NCI-H1048 (cell line): ENCODE results near the gene AKAP13.

Source experiments
- DNase-seq: peaks from one replicate; lab custom pipeline; 2025; lab: John Stamatoyannopoulos, UW

Gene AKAP13

DNA sequence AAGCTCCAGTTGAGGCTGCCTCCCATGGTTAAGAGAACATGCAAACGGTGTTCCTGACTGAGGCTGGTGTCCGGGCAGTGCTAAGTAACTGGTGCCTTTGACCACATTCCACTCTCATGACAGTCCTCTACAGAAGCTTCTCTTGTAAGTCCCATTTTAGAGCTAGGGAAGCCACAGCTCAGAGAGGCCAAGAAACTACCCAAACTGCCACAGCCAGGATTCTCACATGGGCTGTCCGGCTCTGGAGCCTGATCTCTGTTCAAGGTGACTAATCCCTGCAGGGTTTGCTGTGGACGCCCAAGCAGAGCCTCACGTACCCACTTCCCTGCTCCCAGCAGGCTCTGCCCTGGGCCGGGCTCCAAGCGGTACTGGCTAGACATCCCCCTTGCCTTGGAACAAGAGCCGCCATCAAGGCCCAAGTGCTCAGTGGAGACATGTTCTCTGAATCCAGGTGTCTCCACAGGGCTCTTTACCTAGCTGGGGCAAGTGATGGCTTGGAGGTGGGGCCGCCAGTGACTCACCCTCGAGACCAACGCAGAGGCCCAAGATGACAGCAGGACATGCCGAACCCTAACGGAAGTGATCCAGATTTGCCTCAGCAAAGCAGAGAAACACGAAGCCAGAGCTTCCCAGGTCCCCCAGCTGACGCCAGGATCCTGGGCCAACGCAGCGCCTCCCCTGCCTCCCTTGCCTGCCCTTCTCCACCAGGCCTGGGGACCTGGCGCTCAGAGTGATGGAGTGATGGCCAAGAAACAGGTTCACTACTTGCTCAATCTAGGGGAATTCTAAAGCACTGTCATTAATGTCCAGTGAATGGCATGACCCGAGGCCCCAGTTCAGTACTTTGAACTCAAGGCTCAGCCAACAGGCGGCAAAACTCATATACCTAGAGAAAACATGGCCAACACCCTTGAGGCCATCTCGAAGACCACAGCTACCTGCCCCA, 390.0 kb downstream of the AKAP13 start:
- no peak for DNase-seq

DNA sequence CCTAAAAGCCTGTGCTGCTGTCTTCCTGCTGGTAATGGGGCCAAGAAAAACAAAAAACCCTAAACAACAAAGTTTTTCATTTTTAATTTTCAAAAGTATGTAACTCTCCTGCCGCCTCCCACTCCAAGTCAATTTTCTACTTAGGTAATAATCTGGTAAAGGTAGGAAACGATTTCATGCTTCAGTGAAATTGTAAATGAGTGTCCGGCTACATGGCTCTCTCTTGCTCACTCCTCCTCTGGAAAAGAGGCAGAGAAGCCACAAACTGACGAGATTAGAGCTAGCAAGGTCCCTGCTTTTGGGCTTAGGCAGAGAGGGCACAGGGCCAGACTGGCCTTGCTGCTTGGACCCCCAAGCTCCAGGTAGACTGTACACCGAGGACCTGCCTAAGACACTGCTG, 390.9 kb downstream of the AKAP13 start:
- DNase-seq = no peak

- no peak for DNase-seq
Observed at GRCh38 chr15:85771781-85772445, 391.5 kb downstream of the AKAP13 start.

- no peak for DNase-seq
Observed at GRCh38 chr15:85772668-85773067, 392.3 kb downstream of the AKAP13 start.

DNA sequence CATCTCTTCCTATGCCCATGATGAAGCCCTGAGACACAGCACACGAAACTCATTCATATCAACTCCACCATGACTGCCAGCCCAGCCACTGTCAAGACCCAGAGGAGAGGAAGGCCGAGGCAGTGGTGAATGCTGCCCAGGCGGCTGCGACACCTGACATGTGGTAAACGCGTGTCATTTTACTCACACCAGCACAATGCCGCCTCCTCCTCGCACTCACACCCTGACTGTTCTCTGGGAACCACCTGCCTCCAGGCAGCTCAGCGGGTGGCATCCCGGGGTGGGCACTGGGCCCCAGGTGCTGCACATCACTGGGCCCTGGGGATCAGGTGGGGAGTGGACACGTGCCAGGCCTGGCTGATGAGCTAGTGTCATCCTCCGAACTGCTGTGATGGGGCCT, 392.8 kb downstream of the AKAP13 start:
- DNase-seq = no peak

- DNase-seq = no peak
Observed at GRCh38 chr15:85773970-85774369, 393.6 kb downstream of the AKAP13 start.

DNA sequence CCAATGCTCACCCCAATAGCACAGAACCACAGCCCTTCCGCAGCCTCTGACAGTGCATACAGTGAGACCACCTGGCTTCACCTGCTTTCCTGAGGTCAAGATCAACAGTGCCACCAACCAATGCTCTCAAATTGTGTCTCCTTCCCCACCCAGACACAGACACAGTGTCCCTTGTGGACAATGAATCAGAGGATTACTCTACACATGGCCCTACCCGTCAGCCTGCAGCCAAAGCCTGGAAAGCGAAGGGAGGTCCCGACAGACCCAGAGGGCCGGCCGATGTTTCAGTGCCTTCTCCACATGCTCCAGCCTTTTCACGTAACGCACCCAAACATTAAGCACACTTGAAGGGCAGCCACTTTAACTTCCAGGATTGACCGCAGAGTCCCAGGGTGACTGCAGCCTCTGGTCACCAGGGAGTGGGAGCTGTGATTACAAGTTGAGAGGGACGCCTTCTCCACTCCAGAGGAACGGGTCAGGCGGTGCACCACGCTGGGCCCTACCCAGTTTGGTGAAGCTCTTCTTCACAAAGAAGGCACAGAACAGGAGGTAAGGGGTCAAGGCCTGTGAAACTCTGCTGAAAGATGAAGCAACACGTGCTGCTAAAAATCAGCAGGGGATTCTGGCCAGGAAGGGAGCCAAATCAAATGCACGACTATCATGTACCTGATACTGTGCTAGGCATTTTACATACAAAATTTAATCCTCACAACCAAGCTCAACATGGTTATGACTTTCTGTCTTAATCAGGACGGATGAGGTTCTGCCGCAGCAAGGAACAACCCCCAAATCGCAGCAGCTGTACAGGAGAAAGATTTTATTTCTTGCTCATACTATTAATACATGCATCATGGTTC, 397.1 kb downstream of the AKAP13 start:
- DNase-seq = no peak

GRCh38 chr15:85778107-85778776, 397.8 kb downstream of the AKAP13 start:
- DNase-seq = no peak

DNA sequence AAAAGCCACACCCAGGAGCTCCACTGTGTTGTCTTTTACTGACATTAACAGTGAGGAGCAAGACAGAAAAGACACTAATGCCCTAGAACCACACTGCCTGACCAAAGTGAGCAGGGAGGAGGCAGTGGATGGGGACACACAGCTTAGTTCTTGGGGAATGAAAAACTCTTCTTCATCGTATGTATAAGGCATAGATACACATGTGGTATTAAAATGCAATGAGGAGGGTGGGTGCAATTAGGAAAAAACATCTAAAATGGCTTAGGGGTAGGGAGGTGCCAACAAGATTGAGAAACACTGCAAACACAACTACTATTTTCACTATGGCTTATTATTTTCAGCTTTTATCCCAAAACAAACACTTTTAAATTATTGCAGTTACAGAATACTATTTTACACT, 398.8 kb downstream of the AKAP13 start:
- no peak for DNase-seq

DNA sequence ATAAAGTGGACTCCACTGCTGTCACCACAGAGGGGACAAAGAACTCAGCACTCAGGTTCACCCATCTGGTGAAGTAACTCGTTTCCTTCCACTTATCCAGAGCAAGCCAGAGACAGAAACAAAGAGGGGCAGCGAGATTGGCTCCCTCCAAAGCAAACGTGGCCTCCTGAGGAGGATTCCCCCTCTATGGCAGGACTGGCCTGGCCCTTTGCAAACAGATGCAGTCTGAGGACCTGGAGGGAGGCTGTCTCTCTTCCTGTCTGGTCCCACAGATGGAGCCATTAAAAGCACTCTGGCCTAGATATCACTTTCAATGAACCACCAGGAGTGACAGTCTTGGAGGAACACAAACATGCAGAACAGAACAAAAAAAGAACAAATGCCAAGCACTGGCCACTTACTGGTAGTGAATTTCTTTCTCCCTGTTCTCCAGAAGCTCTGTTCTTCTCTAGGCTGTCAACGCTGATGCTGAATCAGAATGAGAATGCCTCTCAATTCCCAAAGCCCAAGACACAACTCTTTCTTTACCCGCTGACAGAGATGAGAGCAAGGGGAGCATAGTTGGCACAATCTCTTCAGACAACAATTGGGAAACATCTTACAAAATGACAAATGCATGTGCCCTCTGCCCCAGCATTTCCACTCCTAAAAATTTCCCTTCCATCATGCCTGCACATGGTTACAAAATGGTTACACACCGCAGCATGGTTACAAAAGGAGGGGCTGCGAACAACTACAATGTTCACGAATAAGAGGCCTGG, 400.0 kb downstream of the AKAP13 start:
- DNase-seq = no peak

DNA sequence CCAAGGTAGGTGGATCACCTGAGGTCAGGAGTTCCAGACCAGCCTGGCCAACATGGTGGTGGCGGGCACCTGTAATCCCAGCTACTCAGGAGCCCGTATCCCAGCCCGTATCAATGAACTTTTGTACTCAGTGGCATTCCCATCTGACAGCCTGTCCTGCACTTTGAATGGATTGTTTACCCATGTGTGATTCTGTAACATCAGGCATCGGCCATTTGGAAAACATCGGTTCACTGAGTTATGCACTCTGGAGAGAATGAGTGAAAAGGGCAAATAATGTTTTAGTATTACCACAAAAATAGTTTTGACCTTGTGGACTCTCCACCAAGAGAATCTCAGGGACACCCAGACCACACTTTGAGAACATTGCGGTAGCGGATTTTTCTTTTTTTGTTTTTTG, 400.7 kb downstream of the AKAP13 start:
- DNase-seq = no peak

GRCh38 chr15:85782064-85782463, 401.7 kb downstream of the AKAP13 start:
- no peak for DNase-seq

DNA sequence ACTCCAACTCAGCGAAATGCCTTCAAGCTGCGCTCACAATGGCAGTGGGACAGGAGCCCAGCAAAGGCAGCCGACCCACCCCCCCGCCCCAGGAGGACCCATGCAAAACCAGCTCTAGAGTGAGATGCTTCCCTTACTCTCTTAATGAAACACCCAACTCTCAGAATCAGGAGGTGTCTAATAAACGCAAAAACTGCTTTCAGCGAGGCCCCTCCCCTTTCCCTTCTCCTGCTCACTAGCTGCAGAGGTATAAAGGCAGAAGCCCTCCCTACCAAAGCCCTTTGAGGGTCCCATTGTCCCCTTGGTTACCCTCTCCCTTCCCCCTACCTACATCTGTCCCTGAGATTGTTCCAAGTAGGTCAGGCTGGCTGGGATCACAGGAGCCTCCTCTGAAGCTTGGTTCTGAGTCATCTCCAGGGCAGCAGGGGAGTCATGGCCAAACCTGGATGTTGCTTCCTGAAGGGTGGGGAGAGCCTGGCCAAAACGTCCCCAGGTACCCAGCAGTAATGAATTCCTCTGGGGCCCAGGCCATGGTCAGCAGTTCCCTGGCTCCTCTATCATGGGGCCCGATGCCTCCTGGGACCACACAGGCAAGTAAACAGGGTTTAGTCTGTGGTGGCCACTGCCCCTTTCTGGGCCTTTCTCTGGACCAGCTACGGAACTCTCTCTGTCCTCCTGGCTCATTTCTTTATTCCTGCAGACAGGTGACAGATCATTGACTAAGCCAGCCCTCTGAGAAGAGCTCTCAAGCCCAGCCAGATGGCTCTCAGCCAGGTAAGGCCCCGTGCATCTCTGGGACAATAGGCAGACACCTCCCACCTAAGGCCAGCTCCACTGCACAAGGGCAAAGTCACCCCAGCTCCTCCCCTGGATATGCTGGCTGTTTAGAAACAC, 405.7 kb downstream of the AKAP13 start:
- DNase-seq = no peak

DNA sequence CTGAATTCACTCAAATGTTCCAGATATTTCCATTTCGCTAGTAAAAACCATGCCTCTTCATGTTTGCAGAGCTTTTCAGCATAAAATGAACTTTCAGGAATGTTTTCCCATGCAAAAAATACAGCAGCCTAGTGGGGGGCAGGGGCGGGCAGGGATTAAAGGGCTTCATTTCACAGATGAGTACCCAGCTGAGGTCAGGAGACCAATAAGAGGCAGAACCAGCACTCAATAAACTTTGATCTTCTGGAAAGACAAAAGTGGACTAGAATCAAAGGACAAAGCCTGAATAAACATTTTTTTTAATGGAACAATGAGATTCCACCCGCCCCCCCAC, 406.3 kb downstream of the AKAP13 start:
- DNase-seq = no peak

- DNase-seq = no peak
Observed at GRCh38 chr15:85788771-85789495, 408.5 kb downstream of the AKAP13 start.

DNA sequence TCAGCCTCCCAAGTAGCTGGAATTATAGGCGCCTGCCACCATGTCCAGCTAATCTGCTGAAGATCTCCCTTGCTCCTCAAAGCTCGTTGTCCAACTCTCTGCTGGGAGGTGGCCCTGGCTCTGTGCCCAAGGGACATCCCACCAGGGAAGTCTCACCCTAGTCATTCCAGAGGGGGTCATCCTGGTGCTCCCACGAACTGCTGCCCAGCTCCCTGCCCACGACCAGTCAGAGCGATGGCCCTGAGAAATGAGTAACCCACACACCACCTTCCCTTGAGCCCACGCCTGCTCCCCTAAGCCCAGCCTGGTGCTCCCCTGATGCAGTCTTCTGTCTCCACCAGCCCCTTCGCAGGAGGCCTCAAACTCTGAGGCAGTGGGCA, 409.1 kb downstream of the AKAP13 start:
- DNase-seq = no peak

- no peak for DNase-seq
Observed at GRCh38 chr15:85792102-85792731, 411.8 kb downstream of the AKAP13 start.

DNA sequence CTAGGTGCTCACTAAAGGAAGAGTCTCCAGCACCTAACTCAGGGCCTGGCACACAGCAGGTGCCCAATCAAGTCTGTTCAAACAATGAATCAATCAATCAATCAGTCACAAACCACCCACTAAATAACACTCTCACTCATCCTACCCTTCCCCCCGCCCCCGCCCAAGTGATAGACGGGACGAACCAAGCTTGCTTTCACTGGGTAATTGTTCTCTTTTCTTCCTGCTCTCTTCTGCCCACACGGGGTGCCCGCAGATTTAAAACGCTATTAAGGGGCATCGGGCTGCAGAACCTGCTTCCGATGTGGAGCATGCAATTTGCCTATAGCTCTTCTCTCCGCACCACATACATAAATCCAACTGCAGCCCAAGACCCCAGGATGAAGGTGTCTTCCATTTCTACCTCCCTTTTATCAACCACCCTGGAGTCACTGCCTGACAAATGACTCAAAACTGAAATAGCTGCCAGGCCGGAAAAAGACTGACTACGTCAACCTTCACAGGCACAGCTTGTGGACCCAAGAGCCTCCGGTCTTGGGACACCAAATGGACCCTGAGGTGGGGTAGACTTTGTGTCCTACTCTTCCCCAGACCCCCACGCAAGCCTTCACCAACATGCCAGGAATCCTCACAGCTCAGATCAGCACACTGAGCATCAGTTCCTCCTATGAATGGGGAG, 412.6 kb downstream of the AKAP13 start:
- no peak for DNase-seq
